Fibroblast of lung (primary cell): ENCODE data around the gene SMAD3.

Experiments
- EZH2 ChIP-seq: IDR thresholded peaks from 2 replicates; pipeline ENCODE4 v1.5.1; 2012; ENCODE audit warnings: low read length, control low read depth, mild to moderate bottlenecking; ENCODE audit errors: missing control alignments
- TF ChIP-seq, protein P1 (sequence below), 2 donors: IDR thresholded peaks in 1 of 2; conservative IDR thresholded peaks in 1 of 2; 1 replicate in 1 of 2; 2 replicates in 1 of 2; pipeline ENCODE4 v1.5.1; 2011 to 2012; ENCODE audit warnings: low read length in 2 of 2, control low read depth in 1 of 2, inconsistent platforms in 1 of 2, low read depth in 1 of 2, mild to moderate bottlenecking in 1 of 2

GRCh38 chr15:67210555-67211168 lies 145.3 kb downstream of the SMAD3 start:
- TF ChIP-seq, protein P1, sequence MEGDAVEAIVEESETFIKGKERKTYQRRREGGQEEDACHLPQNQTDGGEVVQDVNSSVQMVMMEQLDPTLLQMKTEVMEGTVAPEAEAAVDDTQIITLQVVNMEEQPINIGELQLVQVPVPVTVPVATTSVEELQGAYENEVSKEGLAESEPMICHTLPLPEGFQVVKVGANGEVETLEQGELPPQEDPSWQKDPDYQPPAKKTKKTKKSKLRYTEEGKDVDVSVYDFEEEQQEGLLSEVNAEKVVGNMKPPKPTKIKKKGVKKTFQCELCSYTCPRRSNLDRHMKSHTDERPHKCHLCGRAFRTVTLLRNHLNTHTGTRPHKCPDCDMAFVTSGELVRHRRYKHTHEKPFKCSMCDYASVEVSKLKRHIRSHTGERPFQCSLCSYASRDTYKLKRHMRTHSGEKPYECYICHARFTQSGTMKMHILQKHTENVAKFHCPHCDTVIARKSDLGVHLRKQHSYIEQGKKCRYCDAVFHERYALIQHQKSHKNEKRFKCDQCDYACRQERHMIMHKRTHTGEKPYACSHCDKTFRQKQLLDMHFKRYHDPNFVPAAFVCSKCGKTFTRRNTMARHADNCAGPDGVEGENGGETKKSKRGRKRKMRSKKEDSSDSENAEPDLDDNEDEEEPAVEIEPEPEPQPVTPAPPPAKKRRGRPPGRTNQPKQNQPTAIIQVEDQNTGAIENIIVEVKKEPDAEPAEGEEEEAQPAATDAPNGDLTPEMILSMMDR (conservative IDR thresholded peaks at IDR 0.05 in 1 of 2, IDR thresholded peaks at IDR 0.05 in 1 of 2; ENCODE audit: low read depth in 1 of 2, low read length in 2 of 2): no peak
- no peak for TF ChIP-seq EZH2
